Skeletal muscle cell (primary cell): Measurements from ENCODE around the gene RIMBP2.
"Not testable (repeated sequence)": the region's sequence is repeated elsewhere in the genome, so short reads cannot be mapped to it uniquely, and the experiment has no call there.

Experiments
- DNase-seq: peaks from one replicate; pipeline ENCODE4 v3.0.0-alpha.2; 2010; ENCODE audit warnings: low read depth
- H3K4me3 ChIP-seq: 2 replicates; pipeline ENCODE4 v1.5.1; 2011; ENCODE audit warnings: low read depth, mild to moderate bottlenecking, control low read depth, low read length, moderate library complexity

Gene RIMBP2

GRCh38 chr12:130709151-130709970 is 6.7 kb downstream of the RIMBP2 start:
- H3K4me3 ChIP-seq, result no peak overlapping the region
- DNase-seq, result no peak

- DNase-seq, result no peak
- H3K4me3 ChIP-seq, result no peak overlapping the region
Measured at GRCh38 chr12:130708648-130709047, 7.5 kb downstream of the RIMBP2 start.

- H3K4me3 ChIP-seq, result no peak overlapping the region
- DNase-seq, result no peak
Measured at GRCh38 chr12:130707571-130707891, 8.6 kb downstream of the RIMBP2 start.

- H3K4me3 ChIP-seq, result no peak overlapping the region
- no peak for DNase-seq
Measured at GRCh38 chr12:130706885-130707570, 9.1 kb downstream of the RIMBP2 start.

DNA sequence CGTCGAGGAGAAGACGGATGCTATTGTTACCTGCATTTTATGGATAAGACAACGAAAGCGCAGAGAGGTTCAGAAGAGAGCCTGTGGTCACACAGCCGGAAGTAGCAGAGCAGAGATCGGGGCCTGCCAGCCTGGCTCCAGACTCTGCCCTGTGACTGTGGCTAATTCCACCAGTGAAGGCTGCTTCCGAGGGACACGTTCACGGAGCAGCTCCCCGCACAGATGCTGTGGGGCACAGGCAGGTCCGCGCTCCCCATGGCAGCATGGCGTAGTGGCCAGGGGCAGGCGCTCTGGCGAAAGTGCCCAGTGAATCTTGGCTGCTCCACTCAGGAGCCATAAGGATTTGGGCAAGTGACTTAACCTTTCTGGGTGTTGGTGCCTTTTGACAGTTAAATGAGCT is 9.8 kb downstream of the RIMBP2 start:
- no peak for DNase-seq

GRCh38 chr12:130705178-130705822 is 10.8 kb downstream of the RIMBP2 start:
- no peak overlapping the region for H3K4me3 ChIP-seq
- no peak for DNase-seq

More for the DNA sequence above, 9.8 kb downstream of the RIMBP2 start:
- H3K4me3 ChIP-seq, result no peak overlapping the region

- no peak overlapping the region for H3K4me3 ChIP-seq
- DNase-seq, result no peak
Measured at GRCh38 chr12:130704606-130705005, 11.5 kb downstream of the RIMBP2 start.

DNA sequence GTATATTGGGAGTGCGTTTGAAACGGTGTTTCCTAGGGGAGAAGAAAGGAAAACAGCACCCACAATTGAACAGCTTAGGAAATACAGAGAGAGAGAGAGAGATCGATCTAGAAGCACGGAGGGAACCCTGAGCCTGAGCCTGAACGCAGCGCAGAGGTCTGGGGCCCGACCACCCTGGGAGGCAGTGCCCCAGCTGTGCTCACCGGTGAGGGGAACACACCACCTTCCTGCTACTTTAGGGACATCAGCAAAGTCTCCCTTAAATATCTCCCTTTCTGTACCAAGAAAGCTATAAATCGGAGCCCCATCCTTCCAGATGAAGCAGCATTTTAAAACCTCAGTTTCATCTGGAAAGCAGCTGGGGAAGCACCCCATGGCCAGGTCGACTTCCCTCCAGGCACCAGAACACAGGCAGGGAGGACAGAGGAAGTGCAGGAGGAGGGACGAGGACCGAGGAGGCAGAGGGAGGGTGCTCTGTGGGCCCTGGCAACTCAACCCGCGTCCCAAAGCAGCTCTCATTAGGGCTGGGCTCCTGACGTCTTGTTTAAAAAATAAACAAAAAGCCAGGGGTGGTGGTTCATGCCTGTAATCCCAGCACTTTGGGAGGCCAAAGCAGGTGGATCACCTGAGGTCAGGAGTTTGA is 12.2 kb downstream of the RIMBP2 start:
- DNase-seq, result no peak

DNA sequence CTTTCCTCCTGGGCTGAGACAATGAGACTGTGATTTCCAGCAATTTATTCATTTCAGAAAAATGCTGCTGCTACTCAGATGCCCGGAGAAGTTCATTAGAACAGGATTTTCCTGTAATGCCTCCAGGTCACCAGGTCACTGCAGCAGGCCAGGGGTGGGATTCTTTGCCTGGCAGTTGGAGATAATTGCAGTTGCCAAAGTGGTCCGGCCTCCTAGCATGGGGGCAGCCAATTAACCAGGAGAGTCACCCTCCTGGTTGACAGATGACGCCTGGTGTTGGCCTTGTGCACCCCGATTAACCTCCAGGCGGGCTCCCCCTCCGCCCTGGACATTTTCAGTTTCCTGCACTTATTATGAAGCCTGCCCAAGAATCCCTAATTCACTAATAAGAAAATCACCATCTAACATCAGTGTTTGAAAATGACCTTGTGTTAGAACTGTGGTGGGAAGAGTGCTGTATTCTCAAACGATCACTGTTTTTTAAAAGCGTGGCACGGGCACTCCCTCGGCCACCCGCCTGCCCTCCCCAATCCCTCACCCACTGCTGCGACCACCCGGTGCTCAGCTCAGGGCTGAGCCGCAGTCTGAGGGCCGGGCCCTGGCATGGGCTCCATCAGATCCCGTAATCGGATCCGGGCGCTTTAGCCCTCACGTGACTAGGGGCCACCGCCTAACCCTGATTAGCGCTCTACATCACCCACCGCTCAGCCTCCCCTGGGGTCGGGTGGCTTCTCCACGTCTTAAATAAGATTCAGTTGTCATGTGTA is 12.9 kb downstream of the RIMBP2 start:
- no peak overlapping the region for H3K4me3 ChIP-seq
- DNase-seq, result no peak

More for the DNA sequence above, 12.2 kb downstream of the RIMBP2 start:
- no peak overlapping the region for H3K4me3 ChIP-seq

DNA sequence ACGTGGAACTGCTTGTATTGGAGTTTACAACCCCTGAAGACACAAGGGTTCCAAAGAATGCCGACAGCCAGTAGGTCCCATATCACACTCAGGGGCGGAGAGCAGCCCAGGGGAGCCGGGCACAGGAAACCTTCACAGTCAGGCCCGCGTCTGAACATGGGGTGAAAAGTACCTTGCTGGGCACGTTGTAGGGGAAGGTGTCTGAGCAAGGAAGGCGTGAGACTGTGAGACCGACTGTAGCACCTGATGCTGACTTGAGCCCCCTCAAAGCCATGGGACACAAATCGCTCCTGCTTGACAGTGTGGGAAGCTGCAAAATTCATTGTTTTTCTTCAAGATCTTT is 14.7 kb downstream of the RIMBP2 start:
- H3K4me3 ChIP-seq, result no peak overlapping the region
- DNase-seq, result no peak

DNA sequence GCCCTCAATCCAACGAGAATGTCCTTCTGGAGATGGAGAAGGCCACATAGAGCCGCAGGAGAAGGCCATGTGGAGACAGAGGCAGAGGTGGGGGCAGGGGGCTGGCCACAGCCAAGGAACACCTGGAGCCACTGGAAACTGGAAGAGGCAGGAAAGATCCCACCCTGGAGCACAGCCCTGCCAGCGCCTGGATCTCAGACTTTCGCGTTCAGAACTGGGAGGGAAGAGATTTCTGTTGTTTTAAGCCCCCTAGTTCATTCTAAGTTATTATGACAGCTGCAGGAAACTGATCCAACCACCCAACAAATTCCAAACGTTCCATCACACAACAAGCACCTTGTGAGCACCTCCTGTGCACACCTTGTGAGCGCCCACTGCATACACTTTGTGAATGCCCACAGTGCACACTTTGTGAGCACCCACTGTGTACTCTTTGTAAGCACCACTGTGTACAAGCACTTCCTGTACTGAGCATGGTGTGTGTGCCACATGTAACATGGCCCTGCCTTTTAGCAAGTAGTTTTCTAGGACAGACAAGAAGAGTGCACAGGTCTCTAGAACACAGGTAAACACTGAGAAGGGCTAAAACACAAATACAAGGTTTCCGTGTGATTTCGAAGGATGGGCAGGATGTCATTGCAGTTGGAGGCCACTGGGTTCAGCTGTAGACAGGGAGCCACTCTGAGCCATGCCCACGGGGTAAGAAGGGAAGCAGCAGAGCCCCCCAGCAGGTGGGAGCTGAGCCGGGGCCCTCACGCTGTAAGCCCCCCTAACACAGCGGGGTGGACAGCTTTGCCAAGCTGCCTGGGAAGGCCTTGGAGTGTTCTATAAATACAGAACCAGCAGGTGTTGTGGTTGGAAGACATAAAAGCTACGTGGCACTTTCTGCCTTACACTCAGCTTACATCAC is 15.4 kb downstream of the RIMBP2 start:
- H3K4me3 ChIP-seq, result no peak overlapping the region
- DNase-seq, result no peak

GRCh38 chr12:130698106-130698505 is 18.0 kb downstream of the RIMBP2 start:
- DNase-seq, result no peak

DNA sequence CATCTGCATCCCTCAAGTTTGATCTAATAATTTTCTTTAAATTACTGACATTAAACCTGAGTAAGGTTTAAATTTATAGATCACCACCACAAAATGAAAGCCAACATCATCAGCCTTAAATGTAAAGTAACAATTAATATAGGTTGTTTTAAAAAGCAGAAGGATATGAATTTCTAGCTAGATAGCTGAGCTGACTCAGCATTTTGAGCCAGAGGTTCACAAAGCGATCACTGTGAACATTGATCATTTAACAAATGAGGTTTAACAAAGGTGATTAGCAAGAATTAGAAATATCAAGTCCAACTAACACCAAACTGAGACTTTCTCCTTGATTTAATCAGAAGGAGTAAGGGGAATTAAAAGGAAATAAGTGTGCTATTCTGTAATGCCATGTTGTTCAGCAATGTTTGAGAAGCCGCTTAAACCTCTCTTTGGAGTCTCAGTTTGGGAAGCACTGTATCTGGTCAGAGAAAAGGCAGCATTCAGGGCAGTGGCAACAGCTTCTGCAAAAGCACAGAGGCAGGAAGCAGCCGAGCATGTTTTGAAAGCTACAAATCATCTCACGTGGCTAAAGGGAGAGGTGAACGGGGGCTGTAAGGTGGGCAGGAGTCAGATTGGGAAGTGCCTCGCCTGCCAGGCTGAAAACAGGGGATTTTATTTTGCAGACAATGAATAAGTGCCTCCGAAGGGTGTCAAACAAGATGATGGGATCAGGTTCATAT is 19.6 kb downstream of the RIMBP2 start:
- H3K4me3 ChIP-seq, result no peak overlapping the region

More at GRCh38 chr12:130698106-130698505, 18.0 kb downstream of the RIMBP2 start:
- no peak overlapping the region for H3K4me3 ChIP-seq

GRCh38 chr12:130695061-130695460 is 21.0 kb downstream of the RIMBP2 start:
- DNase-seq, result no peak
- H3K4me3 ChIP-seq, result no peak overlapping the region

More for the DNA sequence above, 19.6 kb downstream of the RIMBP2 start:
- DNase-seq, result no peak

- H3K4me3 ChIP-seq, result no peak overlapping the region
- DNase-seq, result no peak
Measured at GRCh38 chr12:130689408-130690405, 26.4 kb downstream of the RIMBP2 start.

GRCh38 chr12:130688999-130689398 is 27.1 kb downstream of the RIMBP2 start:
- H3K4me3 ChIP-seq, DNase-seq: not testable (repeated sequence)
